GM12878 (cell line): ENCODE measurements around the gene KCNB1. TPM values are rescaled to one million over a fixed set of nuclear protein-coding genes. Genes with fewer than 3 reads are reported as not detected.

ENCODE experiments used
- ATAC-seq: fragments of 200-7000 bp; cut with Tn5 transposase; 3 replicates; pipeline ENCODE4 v1.9.1; 2020; ENCODE audit warnings: mild to moderate bottlenecking, moderate library complexity
- BruUV-seq: library from RNA; stranded (reverse); fragments of 400-500 nt; replicated peaks from 2 replicates; lab custom pipeline; 2021; lab: Mats Ljungman, UMichigan
- CTCF ChIA-PET: fragments of 300-600 bp; sonication (Branson Sonifier 250); formaldehyde crosslinking; extraction: SDS; loops from one replicate; lab custom pipeline; 2021; ENCODE audit warnings: inconsistent platforms; lab: Yijun Ruan, JAX
- POLR2A ChIA-PET: fragments of 350-600 bp; formaldehyde crosslinking; extraction: SDS; loops from one replicate; lab custom pipeline; 2021; ENCODE audit warnings: inconsistent platforms; lab: Charles Lee
- RAD21 ChIA-PET: fragments of 300-600 bp; sonication (Branson Sonifier 250); formaldehyde crosslinking; loops from one replicate; lab custom pipeline; 2023; ENCODE audit warnings: antibody characterized with exemption; ENCODE audit not compliant: unreplicated experiment; lab: Charles Lee
- SMC1A ChIA-PET: fragments of 300-600 bp; sonication (Branson Sonifier 250); formaldehyde crosslinking; loops from one replicate; lab custom pipeline; 2023; ENCODE audit not compliant: unreplicated experiment, uncharacterized antibody; lab: Charles Lee
- DNase-seq: peaks from one replicate; pipeline ENCODE4 v3.0.0-alpha.2; 2011; ENCODE audit warnings: low read depth, low spot score
- FAIRE-seq: peaks from 3 replicates; lab custom pipeline; 2011; peaks lifted over from hg19 to GRCh38; lab: Jason Lieb, UNC
- H2AFZ ChIP-seq: 2 replicates; pipeline ENCODE4 v1.6.0; 2011; ENCODE audit warnings: low read depth, low read length, control low read depth; ENCODE audit not compliant: control insufficient read depth
- H3K27ac ChIP-seq: 2 replicates; pipeline ENCODE4 v1.5.1; 2011; ENCODE audit warnings: control low read depth; ENCODE audit not compliant: control insufficient read depth, insufficient read depth
- H3K27me3 ChIP-seq, 2 experiments: replicated peaks in 1 of 2; 2 replicates each; pipeline versions ENCODE4 v1.6.0 to v1.6.1; 2011; ENCODE audit warnings: low read length in 1 of 2; ENCODE audit not compliant: control insufficient read depth in 2 of 2, insufficient read depth in 2 of 2
- H3K36me3 ChIP-seq, 2 experiments: 2 replicates each; pipeline ENCODE4 v1.5.1; 2011; ENCODE audit warnings: low read length in 1 of 2; ENCODE audit not compliant: control insufficient read depth in 2 of 2, insufficient read depth in 2 of 2
- H3K4me1 ChIP-seq: 2 replicates; pipeline ENCODE4 v1.6.1; 2011; ENCODE audit warnings: mild to moderate bottlenecking, low read length, moderate library complexity, mixed read lengths; ENCODE audit not compliant: control insufficient read depth, insufficient read depth
- H3K4me2 ChIP-seq: 2 replicates; pipeline ENCODE4 v1.6.0; 2011; ENCODE audit warnings: control low read depth; ENCODE audit not compliant: control insufficient read depth, insufficient read depth
- H3K4me3 ChIP-seq: fragments of 200-600 bp; sonication (generic); 2 replicates; pipeline ENCODE4 v1.5.1; 2016
- H3K79me2 ChIP-seq: 2 replicates; pipeline ENCODE4 v1.6.0; 2011; ENCODE audit warnings: low read length; ENCODE audit not compliant: control insufficient read depth, insufficient read depth
- H3K9ac ChIP-seq: 2 replicates; pipeline ENCODE4 v1.8.0; 2011; ENCODE audit warnings: low read length, control low read depth, mixed read lengths; ENCODE audit not compliant: control insufficient read depth, insufficient read depth
- H3K9me3 ChIP-seq: replicated peaks from 3 replicates; pipeline ENCODE4 v1.5.1; 2011; ENCODE audit warnings: mild to moderate bottlenecking, low read length; ENCODE audit not compliant: control insufficient read depth, insufficient read depth
- H4K20me1 ChIP-seq: 2 replicates; pipeline ENCODE4 v1.6.0; 2011; ENCODE audit not compliant: control insufficient read depth, insufficient read depth
- CHD2 ChIP-seq: IDR thresholded peaks from 2 replicates; pipeline ENCODE4 v1.6.1; 2011; ENCODE audit warnings: low read depth, low read length, improper control_type of control experiment, borderline replicate concordance
- ESRRA ChIP-seq: IDR thresholded peaks from 2 replicates; pipeline ENCODE4 v1.6.1; 2012; ENCODE audit warnings: mild to moderate bottlenecking, low read length, improper control_type of control experiment
- KAT2A ChIP-seq: conservative IDR thresholded peaks from 2 replicates; pipeline ENCODE4 v1.6.1; 2011; ENCODE audit warnings: low read depth, low read length; ENCODE audit not compliant: control insufficient read depth
- NFXL1 ChIP-seq: fragments of 450-650 bp; IDR thresholded peaks from 2 replicates; pipeline ENCODE4 v1.6.1; 2017; ENCODE audit warnings: antibody characterized with exemption, mild to moderate bottlenecking, borderline replicate concordance
- RAD21 ChIP-seq: IDR thresholded peaks from 2 replicates; pipeline ENCODE4 v1.6.1; 2011; ENCODE audit warnings: mild to moderate bottlenecking, low read depth, low read length, moderate library complexity; ENCODE audit not compliant: insufficient read depth
- RELB ChIP-seq: fragments of 450-650 bp; IDR thresholded peaks from 2 replicates; pipeline ENCODE4 v1.6.1; 2017; ENCODE audit warnings: low read depth, mild to moderate bottlenecking, moderate library complexity
- SUZ12 ChIP-seq: fragments of 200-600 bp; sonication (generic); IDR thresholded peaks from one replicate; pipeline ENCODE4 v1.6.1; 2018; ENCODE audit warnings: antibody characterized with exemption, mild to moderate bottlenecking; ENCODE audit not compliant: unreplicated experiment
- ZNF207 ChIP-seq: fragments of 450-650 bp; IDR thresholded peaks from 2 replicates; pipeline ENCODE4 v1.6.1; 2014; ENCODE audit warnings: antibody characterized with exemption, mild to moderate bottlenecking, borderline replicate concordance
- WGBS: methylation state at CpG from one replicate; pipeline ENCODE4 v1.1.6; 2016; ENCODE audit warnings: low lambda C conversion rate; ENCODE audit not compliant: insufficient replicate concordance, insufficient coverage; ENCODE audit errors: missing lambda C conversion rate; 5-methylcytosine and 5-hydroxymethylcytosine counted together
- in situ Hi-C: fragments of 300-500 bp; cut with MboI; formaldehyde crosslinking; loops from 9 replicates; pipeline ENCODE4 v1.14.3; 2018; ENCODE audit warnings: mixed read lengths
- intact Hi-C: fragments of 100-400 bp; cut with micrococcal nuclease; formaldehyde crosslinking; loops from one replicate; pipeline ENCODE4 v1.14.2; 2022; ENCODE audit not compliant: unreplicated experiment
- polyA plus RNA-seq, 11 experiments: library from polyadenylated mRNA; depleted of rRNA in 4 of 11; unstranded in 6 of 11; stranded (reverse) in 5 of 11; fragments of >200 nt; fragmentation: Nextera tagmentation in 4 of 11; fragmentation: Illumina TruSeq in 1 of 11; extraction: Ambion mirVana in 4 of 11; extraction: Trizol in 1 of 11; gene quantifications; 1 replicate in 1 of 11; 2 replicates in 10 of 11; pipeline versions ENCODE4 v1.2.1 to v1.2.3, GENCODE V29; 2011 to 2016; ENCODE audit warnings: inconsistent platforms in 2 of 11, missing spikeins in 2 of 11, low read depth in 1 of 11
- total RNA-seq, 4 experiments: library from RNA; depleted of rRNA in 3 of 4; stranded (reverse); fragments of >200 nt in 3 of 4; fragmentation: Illumina TruSeq in 1 of 4; extraction: Trizol in 1 of 4; gene quantifications; 2 replicates each; pipeline versions ENCODE4 v1.2.1 to v1.2.3, GENCODE V29; 2013 to 2021
- TF ChIP-seq, protein P1 (sequence below), 3 experiments: IDR thresholded peaks in 2 of 3; conservative IDR thresholded peaks in 1 of 3; 2 replicates each; pipeline ENCODE4 v1.5.1; 2011; ENCODE audit warnings: low read depth in 3 of 3, low read length in 3 of 3, mild to moderate bottlenecking in 3 of 3, control low read depth in 2 of 3, moderate library complexity in 2 of 3, inconsistent platforms in 1 of 3, mixed read lengths in 1 of 3; ENCODE audit not compliant: control insufficient read depth in 2 of 3, insufficient read depth in 1 of 3; ENCODE audit errors: extremely low read depth in 1 of 3
- TF ChIP-seq, protein P2 (sequence below): fragments of 450-650 bp; IDR thresholded peaks from 2 replicates; pipeline ENCODE4 v1.6.1; 2017; ENCODE audit warnings: mild to moderate bottlenecking, low read depth, inconsistent platforms; ENCODE audit not compliant: poor library complexity, severe bottlenecking

Gene KCNB1
- total and polyA plus RNA-seq, 10 of the 15 experiments (the other 5 are each of a cell fraction or from before 2014, with no cell fraction given) = 0.02 to 0.08 (median 0.03) TPM; not detected in 7

DNA sequence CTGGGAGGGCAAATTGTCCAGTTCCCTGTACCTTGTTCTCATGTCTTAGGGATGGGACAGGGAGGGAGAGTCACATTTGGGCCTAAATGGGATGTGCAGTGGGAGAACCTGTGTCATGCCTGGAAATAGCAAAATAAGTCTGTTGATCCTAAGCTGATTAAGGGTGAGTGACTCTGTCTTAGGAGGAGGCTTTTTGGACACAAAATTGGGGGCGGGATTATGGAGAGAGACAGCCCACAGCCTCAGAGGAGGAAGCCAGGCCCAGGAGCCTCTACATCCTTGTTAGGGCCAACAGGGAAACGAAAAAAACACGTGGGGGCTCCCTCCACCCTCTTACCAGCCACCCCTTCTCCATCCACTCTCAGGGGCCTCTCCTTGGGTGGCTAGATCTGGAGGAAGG is 2.2 kb downstream of the KCNB1 start:
- no peak for FAIRE-seq
- no peaks in the 10 kb centered on the region for H3K9me3 ChIP-seq
- 0% methylated on average over 3 of the region's 3 CpGs for WGBS
- ChIA-PET RAD21 (no interaction called here), POLR2A (no interaction called here), CTCF (no interaction called here), SMC1A (no interaction called here)
- H3K4me3 ChIP-seq = no peak overlapping the region
- TF ChIP-seq SUZ12 (no peak), KAT2A (no peak), ZNF207 (no peak), RAD21 (no peak)
- in situ Hi-C loops = no loop called here
- no peak for ATAC-seq
- no peaks in the 10 kb centered on the region for H3K4me1 ChIP-seq
- H3K27me3 ChIP-seq = peaks cover 5% of the 10 kb centered on the region in 2 experiments; a peak in 3 of 4 replicates
- H2AFZ ChIP-seq = no peak overlapping the region
- no peaks in the 10 kb centered on the region for H3K36me3 ChIP-seq
- intact Hi-C loops = no loop called here
- H3K4me2 ChIP-seq = no peak overlapping the region
- DNase-seq = no peak
- no peak overlapping the region for H3K27ac ChIP-seq
- H3K9ac ChIP-seq = no peak overlapping the region
- H3K79me2 ChIP-seq = no peaks in the 10 kb centered on the region
- BruUV-seq = no TSS peak
- H4K20me1 ChIP-seq = no peaks in the 10 kb centered on the region

DNA sequence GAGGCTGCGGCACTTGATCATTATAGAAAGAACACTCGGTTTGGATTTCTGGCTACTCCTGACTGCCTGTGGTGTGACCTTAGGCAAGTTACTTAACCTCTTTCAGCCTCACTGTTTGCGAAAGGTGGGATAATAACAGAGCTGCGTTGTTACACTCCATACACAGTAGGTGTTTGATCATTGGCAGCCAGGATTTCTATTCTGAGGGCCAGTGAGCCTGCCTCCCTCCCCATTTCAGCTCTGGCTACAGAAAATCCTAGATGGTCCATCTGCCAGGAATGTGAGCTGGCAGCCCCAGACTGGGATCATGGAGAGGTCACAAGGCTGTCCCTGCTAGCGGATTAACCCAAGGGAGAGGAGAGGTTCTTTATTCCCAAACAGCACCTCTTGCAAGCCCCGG is 2.7 kb downstream of the KCNB1 start:
- H3K4me3 ChIP-seq = no peak overlapping the region
- FAIRE-seq (no peak), DNase-seq (no peak), ATAC-seq (no peak)
- H3K79me2 ChIP-seq = no peaks in the 10 kb centered on the region
- ChIA-PET RAD21 (no interaction called here), SMC1A (no interaction called here), POLR2A (no interaction called here), CTCF (no interaction called here)
- peaks cover 2 to 5% of the 10 kb centered on the region in 2 experiments; a peak in 3 of 4 replicates for H3K27me3 ChIP-seq
- H3K9ac ChIP-seq = no peak overlapping the region
- no peaks in the 10 kb centered on the region for H3K9me3 ChIP-seq
- intact Hi-C loops = no loop called here
- H4K20me1 ChIP-seq = no peaks in the 10 kb centered on the region
- no peaks in the 10 kb centered on the region for H3K4me1 ChIP-seq
- no peak overlapping the region for H3K27ac ChIP-seq
- in situ Hi-C loops = no loop called here
- no peaks in the 10 kb centered on the region for H3K36me3 ChIP-seq
- no TSS peak for BruUV-seq
- H3K4me2 ChIP-seq = no peak overlapping the region
- H2AFZ ChIP-seq = no peak overlapping the region
- WGBS = 39% methylated on average over 6 of the region's 6 CpGs
- TF ChIP-seq ESRRA = no peak
- TF ChIP-seq NFXL1 = no peak
- TF ChIP-seq, protein P1, sequence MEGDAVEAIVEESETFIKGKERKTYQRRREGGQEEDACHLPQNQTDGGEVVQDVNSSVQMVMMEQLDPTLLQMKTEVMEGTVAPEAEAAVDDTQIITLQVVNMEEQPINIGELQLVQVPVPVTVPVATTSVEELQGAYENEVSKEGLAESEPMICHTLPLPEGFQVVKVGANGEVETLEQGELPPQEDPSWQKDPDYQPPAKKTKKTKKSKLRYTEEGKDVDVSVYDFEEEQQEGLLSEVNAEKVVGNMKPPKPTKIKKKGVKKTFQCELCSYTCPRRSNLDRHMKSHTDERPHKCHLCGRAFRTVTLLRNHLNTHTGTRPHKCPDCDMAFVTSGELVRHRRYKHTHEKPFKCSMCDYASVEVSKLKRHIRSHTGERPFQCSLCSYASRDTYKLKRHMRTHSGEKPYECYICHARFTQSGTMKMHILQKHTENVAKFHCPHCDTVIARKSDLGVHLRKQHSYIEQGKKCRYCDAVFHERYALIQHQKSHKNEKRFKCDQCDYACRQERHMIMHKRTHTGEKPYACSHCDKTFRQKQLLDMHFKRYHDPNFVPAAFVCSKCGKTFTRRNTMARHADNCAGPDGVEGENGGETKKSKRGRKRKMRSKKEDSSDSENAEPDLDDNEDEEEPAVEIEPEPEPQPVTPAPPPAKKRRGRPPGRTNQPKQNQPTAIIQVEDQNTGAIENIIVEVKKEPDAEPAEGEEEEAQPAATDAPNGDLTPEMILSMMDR (IDR thresholded peaks at IDR 0.05 in 2 of 3, conservative IDR thresholded peaks at IDR 0.05 in 1 of 3; ENCODE audit: control insufficient read depth in 2 of 3, extremely low read depth in 1 of 3, insufficient read depth in 1 of 3, low read depth in 3 of 3, low read length in 3 of 3) = no peak
- TF ChIP-seq RELB = no peak
- TF ChIP-seq CHD2 = no peak
- TF ChIP-seq, protein P2, sequence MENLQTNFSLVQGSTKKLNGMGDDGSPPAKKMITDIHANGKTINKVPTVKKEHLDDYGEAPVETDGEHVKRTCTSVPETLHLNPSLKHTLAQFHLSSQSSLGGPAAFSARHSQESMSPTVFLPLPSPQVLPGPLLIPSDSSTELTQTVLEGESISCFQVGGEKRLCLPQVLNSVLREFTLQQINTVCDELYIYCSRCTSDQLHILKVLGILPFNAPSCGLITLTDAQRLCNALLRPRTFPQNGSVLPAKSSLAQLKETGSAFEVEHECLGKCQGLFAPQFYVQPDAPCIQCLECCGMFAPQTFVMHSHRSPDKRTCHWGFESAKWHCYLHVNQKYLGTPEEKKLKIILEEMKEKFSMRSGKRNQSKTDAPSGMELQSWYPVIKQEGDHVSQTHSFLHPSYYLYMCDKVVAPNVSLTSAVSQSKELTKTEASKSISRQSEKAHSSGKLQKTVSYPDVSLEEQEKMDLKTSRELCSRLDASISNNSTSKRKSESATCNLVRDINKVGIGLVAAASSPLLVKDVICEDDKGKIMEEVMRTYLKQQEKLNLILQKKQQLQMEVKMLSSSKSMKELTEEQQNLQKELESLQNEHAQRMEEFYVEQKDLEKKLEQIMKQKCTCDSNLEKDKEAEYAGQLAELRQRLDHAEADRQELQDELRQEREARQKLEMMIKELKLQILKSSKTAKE = no peak
